ENCODE results near the gene USP40. TPM values are rescaled to one million over a fixed set of nuclear protein-coding genes. Genes with fewer than 3 reads are reported as not detected.

Gene USP40
- total RNA-seq, 1 experiment from 2014 or later = 34.9 TPM

DNA sequence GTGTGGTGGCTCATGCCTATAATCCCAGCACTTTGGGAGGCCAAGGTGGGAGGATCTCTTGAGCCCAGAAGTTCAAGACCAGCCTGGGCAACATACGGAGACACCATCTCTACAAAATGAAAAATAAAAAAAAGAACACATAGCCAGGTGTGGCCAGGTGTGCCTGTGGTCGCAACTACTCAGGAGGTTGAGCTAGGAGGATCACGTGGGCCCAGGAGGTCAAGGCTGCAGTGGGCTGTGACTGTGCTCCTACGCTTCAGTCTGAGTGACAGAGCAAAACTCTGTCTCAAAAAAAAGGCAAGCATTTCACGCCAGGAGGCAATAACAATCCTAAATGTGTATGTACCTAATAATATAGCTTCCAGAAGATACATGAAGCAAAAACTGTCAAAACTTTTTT lies 27.8 kb downstream of the USP40 start:
- POLR2A ChIA-PET = no interaction called here
- Histone ChIP-seq H3K4me2 (ENCODE audit: low read length) (no peak overlapping the region), H4K20me1 (ENCODE audit: insufficient read depth) (no peaks in the 10 kb centered on the region), H3K27me3 (ENCODE audit: insufficient read depth, low read length) (no peaks in the 10 kb centered on the region), H3K36me3 (ENCODE audit: control insufficient read depth in 1 of 2, insufficient read depth in 2 of 2, low read length in 2 of 2) (peaks cover 0 to 4% of the 10 kb centered on the region in 2 experiments; a peak in 1 of 4 replicates), H2AFZ (ENCODE audit: low read depth, low read length, poor library complexity, severe bottlenecking) (no peak overlapping the region), H3K27ac (ENCODE audit: low read depth, low read length) (no peak overlapping the region), H3K9ac (ENCODE audit: low read length) (no peak overlapping the region), H3K4me3 (replicated peaks in 1 of 2; ENCODE audit: low read depth in 1 of 2, low read length in 2 of 2) (no peak overlapping the region), H3K4me1 (ENCODE audit: control insufficient read depth in 1 of 2, insufficient read depth in 2 of 2, low read length in 2 of 2) (no peaks in the 10 kb centered on the region), H3K79me2 (ENCODE audit: insufficient read depth, low read length) (no peaks in the 10 kb centered on the region), H3K9me3 (ENCODE audit: control insufficient read depth in 1 of 2, insufficient read depth in 1 of 2, low read depth in 1 of 2, low read length in 2 of 2) (no peaks in the 10 kb centered on the region), H3K9me2 (ENCODE audit: insufficient read depth) (no peaks in the 10 kb centered on the region)
- intact Hi-C loops (cut with micrococcal nuclease) = no loop called here
- no peak for DNase-seq (ENCODE audit: low read depth, low spot score)
- no peak for ATAC-seq
- no TSS peak for BruUV-seq (replicated peaks)
- CTCF ChIA-PET = no interaction called here
- RAD21 ChIA-PET (ENCODE audit: low non-redundant PET in 1 of 2, low total read pairs in 2 of 2, uncharacterized antibody in 2 of 2, unreplicated experiment in 2 of 2) = no interaction called here
- TF ChIP-seq, protein P1, sequence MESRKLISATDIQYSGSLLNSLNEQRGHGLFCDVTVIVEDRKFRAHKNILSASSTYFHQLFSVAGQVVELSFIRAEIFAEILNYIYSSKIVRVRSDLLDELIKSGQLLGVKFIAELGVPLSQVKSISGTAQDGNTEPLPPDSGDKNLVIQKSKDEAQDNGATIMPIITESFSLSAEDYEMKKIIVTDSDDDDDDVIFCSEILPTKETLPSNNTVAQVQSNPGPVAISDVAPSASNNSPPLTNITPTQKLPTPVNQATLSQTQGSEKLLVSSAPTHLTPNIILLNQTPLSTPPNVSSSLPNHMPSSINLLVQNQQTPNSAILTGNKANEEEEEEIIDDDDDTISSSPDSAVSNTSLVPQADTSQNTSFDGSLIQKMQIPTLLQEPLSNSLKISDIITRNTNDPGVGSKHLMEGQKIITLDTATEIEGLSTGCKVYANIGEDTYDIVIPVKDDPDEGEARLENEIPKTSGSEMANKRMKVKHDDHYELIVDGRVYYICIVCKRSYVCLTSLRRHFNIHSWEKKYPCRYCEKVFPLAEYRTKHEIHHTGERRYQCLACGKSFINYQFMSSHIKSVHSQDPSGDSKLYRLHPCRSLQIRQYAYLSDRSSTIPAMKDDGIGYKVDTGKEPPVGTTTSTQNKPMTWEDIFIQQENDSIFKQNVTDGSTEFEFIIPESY (IDR thresholded peaks at IDR 0.05; ENCODE audit: extremely low read depth, insufficient replicate concordance, low read length) = no peak
- TF ChIP-seq SIN3A (IDR thresholded peaks at IDR 0.05; ENCODE audit: low read depth) (no peak), JUND (IDR thresholded peaks at IDR 0.05) (no peak), EZH2phosphoT487 (IDR thresholded peaks at IDR 0.05; ENCODE audit: borderline replicate concordance) (no peak), YY1 (IDR thresholded peaks at IDR 0.05; ENCODE audit: extremely low read depth, insufficient replicate concordance, low read depth, low read length) (no peak), EZH2 (IDR thresholded peaks at IDR 0.05) (no peak), ZFX (IDR thresholded peaks at IDR 0.05) (no peak), CBX3 (IDR thresholded peaks at IDR 0.05; ENCODE audit: low read depth) (no peak), POLR2AphosphoS5 (IDR thresholded peaks at IDR 0.05; ENCODE audit: low read depth, low read length) (no peak)
- TF ChIP-seq, protein P2, sequence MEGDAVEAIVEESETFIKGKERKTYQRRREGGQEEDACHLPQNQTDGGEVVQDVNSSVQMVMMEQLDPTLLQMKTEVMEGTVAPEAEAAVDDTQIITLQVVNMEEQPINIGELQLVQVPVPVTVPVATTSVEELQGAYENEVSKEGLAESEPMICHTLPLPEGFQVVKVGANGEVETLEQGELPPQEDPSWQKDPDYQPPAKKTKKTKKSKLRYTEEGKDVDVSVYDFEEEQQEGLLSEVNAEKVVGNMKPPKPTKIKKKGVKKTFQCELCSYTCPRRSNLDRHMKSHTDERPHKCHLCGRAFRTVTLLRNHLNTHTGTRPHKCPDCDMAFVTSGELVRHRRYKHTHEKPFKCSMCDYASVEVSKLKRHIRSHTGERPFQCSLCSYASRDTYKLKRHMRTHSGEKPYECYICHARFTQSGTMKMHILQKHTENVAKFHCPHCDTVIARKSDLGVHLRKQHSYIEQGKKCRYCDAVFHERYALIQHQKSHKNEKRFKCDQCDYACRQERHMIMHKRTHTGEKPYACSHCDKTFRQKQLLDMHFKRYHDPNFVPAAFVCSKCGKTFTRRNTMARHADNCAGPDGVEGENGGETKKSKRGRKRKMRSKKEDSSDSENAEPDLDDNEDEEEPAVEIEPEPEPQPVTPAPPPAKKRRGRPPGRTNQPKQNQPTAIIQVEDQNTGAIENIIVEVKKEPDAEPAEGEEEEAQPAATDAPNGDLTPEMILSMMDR (IDR thresholded peaks at IDR 0.05 in 2 of 3, conservative IDR thresholded peaks at IDR 0.05 in 1 of 3; ENCODE audit: borderline replicate concordance in 1 of 3, insufficient read depth in 1 of 3, low read depth in 2 of 3, low read length in 2 of 3) = no peak

All from HCT116 (cell line).